ENCODE data around the gene CRYBA2. TPM values are rescaled to one million over a fixed set of nuclear protein-coding genes. Genes with fewer than 3 reads are reported as not detected.

Gene CRYBA2
- total RNA-seq, 1 donor from 2014 or later, result not detected

DNA sequence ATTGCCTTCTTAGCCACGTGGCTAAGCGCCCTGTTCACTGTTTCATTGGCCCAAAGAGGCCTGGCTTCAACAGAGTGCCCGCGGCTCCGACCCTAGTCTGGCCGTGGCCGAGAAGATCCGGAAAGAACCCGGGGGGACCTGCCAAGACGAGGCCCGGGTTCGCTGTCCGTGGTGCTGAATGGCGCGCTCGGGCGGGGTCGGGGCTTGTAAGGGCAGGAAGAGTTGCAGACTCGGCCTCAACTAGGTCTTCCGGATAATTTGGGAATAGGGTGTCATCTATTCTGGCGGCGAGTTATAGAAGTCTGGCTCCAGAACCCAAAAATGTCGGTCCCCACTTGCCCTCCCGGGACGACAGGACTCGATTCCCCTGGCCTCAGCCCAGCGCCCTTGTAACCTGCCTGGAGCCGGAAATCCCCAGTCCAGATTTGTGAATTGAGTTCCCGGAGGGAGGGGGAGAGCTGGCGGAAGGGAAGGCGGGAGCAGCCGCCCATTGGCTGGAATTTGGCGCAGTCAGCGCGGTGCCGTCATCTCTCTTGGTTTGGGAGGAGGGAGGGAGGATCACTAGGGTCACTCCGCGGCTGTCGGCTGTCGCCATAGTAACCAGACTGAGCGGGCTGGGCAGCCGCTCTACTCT lies 30.2 kb downstream of the CRYBA2 start:
- ATAC-seq (ENCODE audit: poor library complexity) (peak; percentile 76), DNase-seq (peak; percentile 77)
- intact Hi-C loops (cut with DNase I), result no loop called here

DNA sequence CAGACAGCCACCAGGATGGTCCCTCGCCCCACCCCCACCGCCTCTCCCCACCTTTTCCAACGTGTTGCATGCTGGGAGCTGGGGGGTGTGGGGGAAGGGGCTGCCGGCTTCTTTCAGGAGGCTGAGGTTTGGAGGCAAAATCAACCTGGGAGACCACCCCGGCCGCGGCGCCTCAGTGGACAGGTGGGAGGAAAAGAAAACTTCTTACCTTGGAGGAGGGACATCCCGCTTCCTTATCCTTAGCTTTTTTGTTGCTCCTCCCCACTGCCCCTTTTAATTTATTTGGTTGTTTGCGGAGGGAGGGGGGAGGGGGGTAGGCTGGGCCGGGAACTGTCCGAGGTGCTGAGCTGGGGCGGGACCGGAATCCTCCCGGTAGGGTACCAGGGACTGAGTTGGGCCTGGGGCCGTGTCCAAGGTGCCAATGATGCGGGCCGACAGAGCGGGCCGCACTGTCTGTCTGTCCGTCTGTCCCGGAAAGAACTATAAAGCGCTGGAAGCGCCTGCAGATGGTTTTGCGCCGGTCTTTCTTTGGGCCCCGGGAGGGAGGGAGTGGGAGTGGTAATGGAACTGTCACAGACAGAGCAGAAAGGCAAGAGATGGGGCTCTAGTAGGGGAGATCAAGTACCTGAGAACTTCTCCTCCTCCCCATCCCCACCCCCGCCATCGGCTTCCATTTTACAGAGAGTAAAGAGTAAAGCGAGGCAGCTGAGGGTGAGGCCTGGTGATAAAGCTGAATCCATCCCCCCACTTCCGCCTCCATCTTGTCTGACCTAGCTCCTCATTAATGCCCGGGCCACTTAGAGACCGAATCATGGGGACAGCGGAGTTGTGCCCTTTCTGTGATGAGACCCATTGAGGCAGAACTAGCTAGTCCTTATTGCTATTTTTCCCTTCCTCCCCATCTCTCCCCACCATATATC lies 31.3 kb downstream of the CRYBA2 start:
- intact Hi-C loops (cut with DNase I), result no loop called here
- no peak for DNase-seq
- ATAC-seq (ENCODE audit: poor library complexity), result no peak

DNA sequence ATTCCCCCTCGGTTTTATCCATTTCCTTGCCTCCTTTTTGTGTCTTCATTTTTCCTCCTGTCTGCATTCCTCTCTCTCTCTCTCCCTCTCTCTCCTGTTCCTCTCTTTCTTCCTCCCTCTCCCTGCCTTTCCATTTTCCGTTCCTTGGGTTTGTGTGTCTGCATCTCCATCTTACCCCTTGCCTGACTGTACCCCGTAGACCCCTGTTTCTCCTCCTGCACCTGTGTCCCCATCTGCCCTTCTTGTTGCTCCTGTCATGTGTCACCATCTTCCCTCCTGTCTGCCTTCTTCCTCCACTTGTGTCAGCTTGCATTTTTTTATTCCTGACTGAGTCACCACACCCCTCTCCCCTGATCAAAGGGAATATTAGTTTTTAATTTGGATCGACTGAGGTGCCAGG lies 32.0 kb downstream of the CRYBA2 start:
- no peak for ATAC-seq (ENCODE audit: poor library complexity)
- intact Hi-C loops (cut with DNase I), result no loop called here
- DNase-seq, result no peak

DNA sequence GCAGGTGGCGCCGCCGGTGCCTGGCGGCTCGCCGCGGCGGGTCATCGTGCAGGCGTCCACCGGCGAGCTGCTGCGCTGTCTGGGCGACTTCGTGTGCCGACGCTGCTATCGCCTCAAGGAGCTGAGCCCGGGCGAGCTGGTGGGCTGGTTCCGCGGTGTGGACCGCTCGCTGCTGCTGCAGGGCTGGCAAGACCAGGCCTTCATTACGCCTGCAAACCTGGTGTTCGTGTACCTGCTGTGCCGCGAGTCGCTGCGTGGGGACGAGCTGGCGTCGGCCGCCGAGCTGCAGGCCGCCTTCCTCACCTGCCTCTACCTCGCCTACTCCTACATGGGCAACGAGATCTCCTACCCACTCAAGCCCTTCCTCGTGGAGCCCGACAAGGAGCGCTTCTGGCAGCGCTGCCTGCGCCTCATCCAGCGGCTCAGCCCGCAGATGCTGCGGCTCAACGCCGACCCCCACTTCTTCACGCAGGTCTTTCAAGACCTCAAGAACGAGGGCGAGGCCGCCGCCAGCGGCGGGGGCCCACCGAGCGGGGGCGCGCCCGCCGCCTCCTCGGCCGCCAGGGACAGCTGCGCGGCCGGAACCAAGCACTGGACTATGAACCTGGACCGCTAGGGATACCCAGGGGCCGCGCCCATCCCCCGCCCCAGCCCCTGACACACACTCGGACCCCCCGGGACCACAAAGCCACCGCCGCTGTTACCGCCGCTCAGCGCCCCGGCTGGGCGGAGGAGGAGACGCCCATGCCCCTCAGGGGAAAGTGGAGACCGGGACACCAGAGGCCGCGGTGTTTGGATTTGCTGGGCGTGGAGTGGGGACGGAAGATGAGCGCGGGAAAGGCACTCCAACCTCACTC lies 32.7 kb downstream of the CRYBA2 start:
- DNase-seq (no peak), ATAC-seq (ENCODE audit: poor library complexity) (no peak)
- intact Hi-C loops (cut with DNase I), result no loop called here

DNA sequence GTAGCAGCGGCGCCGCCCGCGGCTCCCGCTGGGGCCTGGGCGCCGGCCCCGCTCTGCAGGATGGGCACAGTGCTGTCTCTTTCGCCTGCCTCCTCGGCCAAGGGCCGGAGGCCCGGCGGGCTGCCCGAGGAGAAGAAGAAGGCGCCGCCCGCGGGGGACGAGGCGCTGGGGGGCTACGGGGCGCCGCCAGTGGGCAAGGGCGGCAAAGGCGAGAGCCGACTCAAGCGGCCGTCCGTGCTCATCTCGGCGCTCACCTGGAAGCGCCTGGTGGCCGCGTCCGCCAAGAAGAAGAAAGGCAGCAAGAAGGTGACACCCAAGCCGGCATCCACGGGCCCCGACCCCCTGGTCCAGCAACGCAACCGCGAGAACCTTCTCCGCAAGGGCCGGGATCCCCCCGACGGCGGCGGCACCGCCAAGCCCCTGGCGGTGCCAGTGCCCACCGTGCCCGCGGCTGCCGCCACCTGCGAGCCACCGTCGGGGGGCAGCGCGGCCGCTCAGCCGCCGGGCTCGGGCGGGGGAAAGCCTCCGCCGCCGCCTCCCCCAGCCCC lies 33.4 kb downstream of the CRYBA2 start:
- intact Hi-C loops (cut with DNase I), result no loop called here
- no peak for ATAC-seq (ENCODE audit: poor library complexity)
- no peak for DNase-seq

DNA sequence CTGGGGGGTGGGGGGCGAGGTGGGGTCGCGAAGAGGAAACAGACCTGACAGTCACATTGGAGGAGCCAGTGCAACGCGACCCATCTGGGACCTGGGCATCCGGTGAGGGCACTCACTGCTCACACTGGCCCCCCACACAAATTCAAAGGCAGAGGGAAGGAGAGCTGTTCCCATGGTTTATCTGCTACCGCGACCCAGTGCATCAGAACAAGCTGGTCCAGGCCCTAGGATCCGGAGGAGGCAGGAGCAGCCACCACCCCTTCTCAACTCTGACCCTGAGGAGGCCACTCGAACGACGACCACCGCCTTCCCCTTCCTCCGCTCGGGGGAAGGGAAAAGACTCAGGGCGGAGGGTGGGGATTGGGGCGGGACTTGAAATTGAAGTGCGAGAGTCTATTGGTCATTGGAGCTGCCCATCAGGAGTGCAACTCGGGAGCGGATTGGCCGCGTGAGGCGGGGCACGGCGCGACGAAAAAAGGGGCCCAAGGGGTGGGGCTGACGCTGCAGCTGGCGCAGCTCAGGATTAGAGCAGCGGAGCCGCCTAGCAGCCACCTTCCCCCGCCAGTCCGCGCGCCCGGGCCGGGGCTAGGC lies 34.0 kb downstream of the CRYBA2 start, which contains the start of gene CDK5R2:
Gene CDK5R2, plus strand, starts transcription at position 526 of the 591 bp plus-strand sequence. CDS start 155 bp downstream, outside the sequence.
- intact Hi-C loops (cut with DNase I), result no loop called here
- peak; percentile 88 for ATAC-seq (ENCODE audit: poor library complexity)
- peak; percentile 70 for DNase-seq

DNA sequence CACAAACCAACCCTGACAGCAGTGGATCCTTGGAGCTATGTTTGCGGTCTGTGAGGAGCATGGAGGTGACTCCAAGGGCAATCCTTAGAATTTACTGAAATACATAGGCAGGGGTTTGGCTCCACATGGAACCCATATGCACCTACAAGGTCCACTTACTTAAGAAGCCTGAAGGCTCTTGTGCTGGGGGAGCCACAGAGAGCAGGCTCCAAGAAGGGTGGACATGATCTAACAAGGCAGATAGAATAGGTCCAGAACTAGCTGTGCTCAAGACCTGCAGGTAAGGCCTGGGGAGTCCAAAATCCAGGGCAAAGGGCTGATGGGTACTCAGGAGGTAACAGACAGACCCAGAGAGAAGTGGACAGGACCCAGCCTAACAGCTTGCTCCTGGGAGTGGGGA lies 34.9 kb downstream of the CRYBA2 start:
- intact Hi-C loops (cut with DNase I), result no loop called here
- ATAC-seq (ENCODE audit: poor library complexity) (no peak), DNase-seq (no peak)

DNA sequence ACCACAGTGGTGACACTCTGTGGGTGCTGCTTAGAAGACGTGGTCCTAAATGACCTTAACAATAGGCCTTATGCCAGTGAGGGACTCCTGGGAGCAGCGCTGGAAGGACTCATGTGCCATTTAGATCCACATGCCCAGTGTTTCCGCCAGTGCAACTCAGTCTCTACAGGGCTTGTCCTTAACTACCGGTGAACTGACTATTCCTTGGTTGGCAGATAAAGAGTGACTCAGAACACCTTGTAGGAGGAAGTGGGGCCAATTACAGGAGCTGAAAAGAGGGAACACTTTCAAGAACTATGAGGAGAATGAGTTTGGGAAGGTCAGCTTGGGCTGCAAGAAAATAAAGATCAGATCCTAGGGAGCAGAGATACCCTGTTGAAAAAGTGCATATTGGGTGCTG lies 35.6 kb downstream of the CRYBA2 start:
- no peak for DNase-seq
- no peak for ATAC-seq (ENCODE audit: poor library complexity)
- intact Hi-C loops (cut with DNase I), result no loop called here

DNA sequence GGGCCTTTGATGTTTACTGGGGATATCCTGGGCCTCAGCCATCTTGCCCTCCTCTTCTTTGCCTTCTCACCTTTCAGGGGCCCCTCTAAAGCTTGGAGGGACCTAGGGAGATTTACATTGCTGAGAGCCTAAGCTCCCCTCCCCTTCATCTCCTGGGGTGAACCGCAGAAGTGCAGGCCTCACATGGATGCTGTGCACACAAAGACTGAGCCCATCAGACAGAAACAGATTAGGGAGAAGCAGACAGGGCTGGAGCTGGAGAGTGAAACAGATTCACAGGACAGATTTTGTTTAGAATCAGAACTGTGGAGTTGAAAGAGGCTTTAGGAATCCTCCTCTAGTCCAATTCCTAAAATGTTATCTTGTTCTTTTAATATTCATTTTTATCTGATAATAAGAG lies 37.2 kb downstream of the CRYBA2 start:
- ATAC-seq (ENCODE audit: poor library complexity), result no peak
- DNase-seq, result no peak
- intact Hi-C loops (cut with DNase I), result no loop called here

DNA sequence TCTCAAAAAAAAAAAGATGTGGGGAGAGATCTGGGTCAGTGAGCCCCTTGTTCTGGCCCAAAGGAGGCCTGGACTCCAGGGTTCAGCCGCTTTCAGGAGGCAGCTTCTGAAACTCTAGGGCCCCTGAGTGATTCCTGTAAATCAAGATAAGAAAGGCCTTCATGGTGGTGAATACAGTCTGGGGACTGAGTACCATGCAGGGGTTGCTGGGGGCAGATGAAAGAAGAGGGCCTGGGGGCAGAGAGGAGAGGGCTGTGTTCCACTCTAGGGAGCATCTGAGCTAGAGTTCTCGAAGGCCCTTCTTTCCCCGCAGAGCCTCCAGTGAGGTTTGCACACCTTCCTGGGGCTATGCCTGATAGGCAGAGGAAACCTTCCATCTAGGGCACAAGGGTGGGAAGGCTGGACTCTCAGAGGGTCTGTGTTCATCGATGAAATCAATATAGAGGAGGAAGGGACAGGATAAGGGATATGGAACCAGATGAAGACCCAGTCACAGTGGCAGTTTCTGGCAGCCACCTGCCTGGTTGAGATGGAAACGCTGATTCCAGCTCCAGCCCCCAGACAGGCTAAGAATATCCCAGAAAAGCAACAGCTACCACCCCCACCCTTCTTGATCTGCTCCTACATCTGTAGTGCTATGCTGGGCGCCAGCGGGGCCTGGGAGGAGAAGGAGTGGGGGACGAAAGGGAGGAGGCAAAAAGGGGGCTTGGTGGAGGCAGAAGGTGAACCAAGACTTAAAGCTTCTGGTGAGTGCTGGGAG lies 38.5 kb downstream of the CRYBA2 start:
- intact Hi-C loops (cut with DNase I), result no loop called here
- DNase-seq (no peak), ATAC-seq (ENCODE audit: poor library complexity) (no peak)

DNA sequence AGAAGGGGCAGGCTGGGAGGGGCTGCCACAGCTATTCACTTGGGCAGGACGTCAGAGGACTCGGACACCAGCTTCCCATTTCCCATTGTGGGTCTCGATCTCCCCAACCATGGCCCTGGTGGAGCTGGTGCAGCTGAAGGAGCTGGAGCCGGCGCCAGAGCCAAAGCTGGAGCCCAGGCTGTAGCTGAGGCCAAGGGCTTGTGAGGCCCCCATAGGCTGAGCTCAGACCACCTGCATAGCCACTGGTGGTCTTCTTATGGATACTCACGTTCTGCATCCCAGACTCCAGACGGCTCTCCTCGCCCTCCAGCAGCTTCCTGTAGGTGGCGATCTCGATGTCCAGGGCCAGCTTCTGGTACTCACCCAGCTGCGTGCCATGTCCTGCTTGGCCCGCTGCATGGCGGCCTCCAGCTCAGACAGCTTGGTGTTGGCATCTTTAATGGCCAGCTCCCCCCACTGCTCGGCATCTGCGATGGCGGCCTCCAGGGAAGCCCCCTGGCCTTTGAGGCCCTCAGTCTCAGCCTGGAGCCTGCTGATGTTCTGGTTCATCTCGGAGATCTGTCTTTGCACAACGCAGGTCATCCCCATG lies 39.8 kb downstream of the CRYBA2 start:
- intact Hi-C loops (cut with DNase I), result no loop called here
- ATAC-seq (ENCODE audit: poor library complexity) (no peak), DNase-seq (no peak)

DNA sequence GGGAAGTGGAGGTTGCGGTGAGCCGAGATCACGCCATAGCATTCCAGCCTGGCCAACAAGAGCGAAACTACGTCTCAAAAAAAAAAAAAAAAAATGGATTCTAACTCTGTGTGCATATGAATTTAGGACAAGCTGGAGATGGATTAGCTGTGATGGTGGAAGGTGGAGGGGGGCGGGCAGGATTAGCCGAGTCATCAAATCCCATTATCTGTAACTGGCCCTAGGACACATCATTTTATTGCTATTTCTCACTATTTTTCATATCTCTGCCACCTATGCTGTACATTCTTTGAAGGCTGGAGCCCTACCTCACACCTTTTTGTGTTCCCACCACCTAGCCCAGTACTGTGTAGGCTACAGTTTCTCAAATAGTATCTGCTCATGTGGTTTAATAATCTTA lies 41.1 kb downstream of the CRYBA2 start:
- DNase-seq, result no peak
- intact Hi-C loops (cut with DNase I), result no loop called here
- no peak for ATAC-seq (ENCODE audit: poor library complexity)

DNA sequence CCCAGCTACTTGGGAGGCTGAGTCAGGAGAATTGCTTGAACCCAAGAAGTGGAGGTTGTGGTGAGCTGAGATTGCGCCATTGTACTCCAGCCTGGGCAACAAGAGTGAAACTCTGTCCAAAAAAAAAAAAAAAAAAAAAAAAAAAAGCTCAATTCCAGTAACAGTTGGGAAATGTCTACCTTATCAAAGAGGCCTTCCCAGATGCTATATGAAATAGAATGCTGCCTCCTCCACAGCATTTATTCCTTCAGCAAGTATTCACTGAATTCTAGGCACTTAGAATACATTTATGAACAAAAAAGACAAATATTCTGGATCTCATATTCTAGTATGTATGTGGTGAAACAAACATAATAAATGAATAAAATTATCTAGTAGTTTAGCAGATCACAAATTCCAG lies 46.6 kb downstream of the CRYBA2 start:
- ATAC-seq (ENCODE audit: poor library complexity) (no peak), DNase-seq (no peak)
- intact Hi-C loops (cut with DNase I), result no loop called here

DNA sequence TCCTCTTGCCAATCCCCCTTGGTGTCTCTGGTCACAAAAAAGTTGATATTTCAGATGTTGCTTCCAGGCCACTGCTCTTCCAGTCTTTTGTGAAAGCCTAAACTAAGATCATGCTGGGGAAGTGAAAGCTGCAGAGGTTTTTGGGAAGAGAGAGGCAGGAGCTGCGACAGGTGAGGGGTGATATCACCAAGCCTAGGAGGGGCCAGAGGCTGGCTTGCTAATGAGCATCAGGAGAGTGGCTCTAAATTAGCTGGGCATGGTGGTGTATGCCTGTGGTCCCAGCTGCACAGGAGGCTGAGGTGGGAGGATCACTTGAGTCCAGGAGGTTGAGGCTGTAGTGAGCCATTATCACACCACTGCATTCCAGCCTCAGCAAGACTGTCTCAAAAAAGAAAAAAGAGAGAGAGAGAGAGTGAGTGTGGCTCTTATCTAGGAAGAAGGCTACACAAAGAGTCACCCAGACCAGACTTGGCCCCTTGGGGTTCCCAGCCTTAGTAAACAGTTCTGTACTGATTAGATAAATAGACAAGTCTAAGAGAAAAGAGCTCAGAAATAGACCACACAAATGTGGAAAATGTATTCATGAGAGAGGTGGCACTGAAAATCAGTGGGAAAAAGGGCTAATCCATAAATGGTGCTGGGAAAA lies 48.3 kb downstream of the CRYBA2 start:
- no peak for ATAC-seq (ENCODE audit: poor library complexity)
- no peak for DNase-seq
- intact Hi-C loops (cut with DNase I), result no loop called here
